ENCODE measurements around the gene GALNT14. TPM values are rescaled to one million over a fixed set of nuclear protein-coding genes. Genes with fewer than 3 reads are reported as not detected.

GALNT14 gene
- total and polyA plus RNA-seq, 10 donors: 2.7 to 18.5 (median 4.5) TPM

- TF ChIP-seq CTCF (IDR thresholded peaks at IDR 0.05 in 8 of 11, conservative IDR thresholded peaks at IDR 0.05 in 3 of 11) (no peak), POLR2A (IDR thresholded peaks at IDR 0.05) (no peak), POLR2AphosphoS5 (IDR thresholded peaks at IDR 0.05) (no peak)
- DNase-seq: no peak
- peaks cover 0 to 17% (median 0%) of the 10 kb centered on the region in 7 donors for H3K27me3 ChIP-seq (replicated peaks in 1 of 7)
- intact Hi-C loops (cut with DNase I; ENCODE audit: low total_unique reads): loop anchor here (10.0 kb wide), 1 partner anchor 295 kb away; no protein-coding TSS in a partner anchor
- peaks cover 0 to 23% (median 6%) of the 10 kb centered on the region in 6 donors for H3K4me1 ChIP-seq
- H3K36me3 ChIP-seq: no peaks in the 10 kb centered on the region
- H3K27ac ChIP-seq: no peak overlapping the region
- H3K9me3 ChIP-seq: peaks cover 0 to 8% (median 6%) of the 10 kb centered on the region in 8 donors
- no peak overlapping the region for H3K4me3 ChIP-seq
- 82 to 97% (median 89%) methylated on average over 1 of the region's 1 CpG for WGBS, 5 donors
Measured at GRCh38 chr2:30869988-30870387, 268.3 kb downstream of the GALNT14 start.

GRCh38 chr2:30867385-30867784 is 270.9 kb downstream of the GALNT14 start:
- DNase-seq: no peak
- Histone ChIP-seq H3K9me3 (no peaks in the 10 kb centered on the region), H3K4me1 (peaks cover 0 to 23% (median 6%) of the 10 kb centered on the region in 6 donors), H3K27ac (peak overlapping the region in 1 of 8 donors; percentile 51), H3K27me3 (replicated peaks in 1 of 7) (peaks cover 0 to 17% (median 0%) of the 10 kb centered on the region in 7 donors), H3K36me3 (no peaks in the 10 kb centered on the region), H3K4me3 (no peak overlapping the region)
- intact Hi-C loops (cut with DNase I; ENCODE audit: low total_unique reads): loop anchor here (10.0 kb wide), 1 partner anchor 297 kb away; no protein-coding TSS in a partner anchor
- WGBS, 5 donors: 60 to 75% (median 64%) methylated on average over 4 of the region's 4 CpGs
- TF ChIP-seq POLR2AphosphoS5 (IDR thresholded peaks at IDR 0.05): no peak
- no peak for TF ChIP-seq POLR2A (IDR thresholded peaks at IDR 0.05)
- no peak for TF ChIP-seq CTCF (IDR thresholded peaks at IDR 0.05 in 8 of 11, conservative IDR thresholded peaks at IDR 0.05 in 3 of 11)

- intact Hi-C loops (cut with DNase I; ENCODE audit: low total_unique reads): loop anchor here (10.0 kb wide), 1 partner anchor 298 kb away; no protein-coding TSS in a partner anchor
- Histone ChIP-seq H3K4me3 (no peak overlapping the region), H3K36me3 (no peaks in the 10 kb centered on the region), H3K9me3 (no peaks in the 10 kb centered on the region), H3K27me3 (replicated peaks in 1 of 7) (peaks cover 0 to 17% (median 0%) of the 10 kb centered on the region in 7 donors), H3K27ac (peak overlapping the region in 2 of 8 donors; percentile 28 to 51), H3K4me1 (peaks cover 0 to 23% (median 6%) of the 10 kb centered on the region in 6 donors)
- WGBS, 5 donors: 24 to 44% (median 33%) methylated on average over 5 of the region's 5 CpGs
- TF ChIP-seq CTCF (IDR thresholded peaks at IDR 0.05 in 8 of 11, conservative IDR thresholded peaks at IDR 0.05 in 3 of 11) (no peak), POLR2A (IDR thresholded peaks at IDR 0.05) (no peak), POLR2AphosphoS5 (IDR thresholded peaks at IDR 0.05) (no peak)
- no peak for DNase-seq
Measured at GRCh38 chr2:30866974-30867373, 271.3 kb downstream of the GALNT14 start.

- no peak for DNase-seq
- no peak for TF ChIP-seq CTCF (IDR thresholded peaks at IDR 0.05 in 8 of 11, conservative IDR thresholded peaks at IDR 0.05 in 3 of 11)
- no peak for TF ChIP-seq POLR2AphosphoS5 (IDR thresholded peaks at IDR 0.05)
- no peak for TF ChIP-seq POLR2A (IDR thresholded peaks at IDR 0.05)
- H3K36me3 ChIP-seq: no peaks in the 10 kb centered on the region
- WGBS, 5 donors: 39 to 50% (median 41%) methylated on average over 9 to 10 of the region's 10 CpGs
- H3K27me3 ChIP-seq (replicated peaks in 1 of 7): peaks cover 0 to 12% (median 0%) of the 10 kb centered on the region in 7 donors
- no peaks in the 10 kb centered on the region for H3K9me3 ChIP-seq
- peak overlapping the region in 2 of 8 donors; percentile 28 to 51 for H3K27ac ChIP-seq
- intact Hi-C loops (cut with DNase I; ENCODE audit: low total_unique reads): loop anchor here (10.0 kb wide), 1 partner anchor 299 kb away; no protein-coding TSS in a partner anchor
- H3K4me3 ChIP-seq: no peak overlapping the region
- peaks cover 0 to 23% (median 6%) of the 10 kb centered on the region in 6 donors for H3K4me1 ChIP-seq
Measured at GRCh38 chr2:30865892-30866681, 272.2 kb downstream of the GALNT14 start.
